HG02852 (cell line): ENCODE measurements around the gene GYPC.
"Not testable (repeated sequence)": the region's sequence is repeated elsewhere in the genome, so short reads cannot be mapped to it uniquely, and the experiment has no call there.

Experiments
- ATAC-seq: cut with Tn5 transposase; IDR thresholded peaks from one replicate; pipeline ENCODE4 v1.9.1; 2021; ENCODE audit warnings: mild to moderate bottlenecking, moderate library complexity; ENCODE audit not compliant: unreplicated experiment

Gene GYPC

GRCh38 chr2:126696644-126697520, 40.9 kb downstream of the GYPC start:
- no peak for ATAC-seq

- ATAC-seq: no peak
Measured at GRCh38 chr2:126698376-126698775, 42.4 kb downstream of the GYPC start.

- ATAC-seq: no peak
Measured at GRCh38 chr2:126699018-126699417, 43.1 kb downstream of the GYPC start.

GRCh38 chr2:126699716-126700581, 44.0 kb downstream of the GYPC start:
- no peak for ATAC-seq

- no peak for ATAC-seq
Measured at GRCh38 chr2:126700677-126701076, 44.7 kb downstream of the GYPC start.

GRCh38 chr2:126703311-126703710, 47.4 kb downstream of the GYPC start:
- no peak for ATAC-seq

- ATAC-seq: no peak
Measured at GRCh38 chr2:126704434-126705160, 48.6 kb downstream of the GYPC start.

- ATAC-seq: no peak
Measured at GRCh38 chr2:126707191-126707590, 51.2 kb downstream of the GYPC start.

GRCh38 chr2:126707941-126708340, 52.0 kb downstream of the GYPC start:
- ATAC-seq: no peak

- no peak for ATAC-seq
Measured at GRCh38 chr2:126714191-126714965, 58.4 kb downstream of the GYPC start.

- no peak for ATAC-seq
Measured at GRCh38 chr2:126715111-126715510, 59.2 kb downstream of the GYPC start.

- no peak for ATAC-seq
Measured at GRCh38 chr2:126715576-126716406, 59.8 kb downstream of the GYPC start.

- ATAC-seq: not testable (repeated sequence)
Measured at GRCh38 chr2:126717277-126717676, 61.3 kb downstream of the GYPC start.

GRCh38 chr2:126717928-126718327, 62.0 kb downstream of the GYPC start:
- ATAC-seq: no peak

GRCh38 chr2:126719191-126719832, 63.4 kb downstream of the GYPC start:
- ATAC-seq: no peak

GRCh38 chr2:126719833-126720351, 63.9 kb downstream of the GYPC start:
- ATAC-seq: no peak

GRCh38 chr2:126720638-126721037, 64.7 kb downstream of the GYPC start:
- no peak for ATAC-seq

- ATAC-seq: no peak
Measured at GRCh38 chr2:126722081-126722480, 66.1 kb downstream of the GYPC start.

- no peak for ATAC-seq
Measured at GRCh38 chr2:126722546-126722945, 66.6 kb downstream of the GYPC start.
